GM12878 (cell line): ENCODE results near the gene RAI14. TPM values are rescaled to one million over a fixed set of nuclear protein-coding genes. Genes with fewer than 3 reads are reported as not detected.

Experiments
- ATAC-seq: fragments of 200-7000 bp; cut with Tn5 transposase; 3 replicates; pipeline ENCODE4 v1.9.1; 2020; ENCODE audit warnings: mild to moderate bottlenecking, moderate library complexity
- BruUV-seq: library from RNA; stranded (reverse); fragments of 400-500 nt; replicated peaks from 2 replicates; lab custom pipeline; 2021; lab: Mats Ljungman, UMichigan
- CTCF ChIA-PET: fragments of 300-600 bp; sonication (Branson Sonifier 250); formaldehyde crosslinking; extraction: SDS; loops from one replicate; lab custom pipeline; 2021; ENCODE audit warnings: inconsistent platforms; lab: Yijun Ruan, JAX
- POLR2A ChIA-PET: fragments of 350-600 bp; formaldehyde crosslinking; extraction: SDS; loops from one replicate; lab custom pipeline; 2021; ENCODE audit warnings: inconsistent platforms; lab: Charles Lee
- RAD21 ChIA-PET: fragments of 300-600 bp; sonication (Branson Sonifier 250); formaldehyde crosslinking; loops from one replicate; lab custom pipeline; 2023; ENCODE audit warnings: antibody characterized with exemption; ENCODE audit not compliant: unreplicated experiment; lab: Charles Lee
- SMC1A ChIA-PET: fragments of 300-600 bp; sonication (Branson Sonifier 250); formaldehyde crosslinking; loops from one replicate; lab custom pipeline; 2023; ENCODE audit not compliant: unreplicated experiment, uncharacterized antibody; lab: Charles Lee
- DNase-seq: peaks from one replicate; pipeline ENCODE4 v3.0.0-alpha.2; 2011; ENCODE audit warnings: low read depth, low spot score
- FAIRE-seq: peaks from 3 replicates; lab custom pipeline; 2011; peaks lifted over from hg19 to GRCh38; lab: Jason Lieb, UNC
- H2AFZ ChIP-seq: 2 replicates; pipeline ENCODE4 v1.6.0; 2011; ENCODE audit warnings: low read depth, low read length, control low read depth; ENCODE audit not compliant: control insufficient read depth
- H3K27ac ChIP-seq: 2 replicates; pipeline ENCODE4 v1.5.1; 2011; ENCODE audit warnings: control low read depth; ENCODE audit not compliant: control insufficient read depth, insufficient read depth
- H3K27me3 ChIP-seq, 2 experiments: replicated peaks in 1 of 2; 2 replicates each; pipeline versions ENCODE4 v1.6.0 to v1.6.1; 2011; ENCODE audit warnings: low read length in 1 of 2; ENCODE audit not compliant: control insufficient read depth in 2 of 2, insufficient read depth in 2 of 2
- H3K36me3 ChIP-seq, 2 experiments: 2 replicates each; pipeline ENCODE4 v1.5.1; 2011; ENCODE audit warnings: low read length in 1 of 2; ENCODE audit not compliant: control insufficient read depth in 2 of 2, insufficient read depth in 2 of 2
- H3K4me1 ChIP-seq: 2 replicates; pipeline ENCODE4 v1.6.1; 2011; ENCODE audit warnings: mild to moderate bottlenecking, low read length, moderate library complexity, mixed read lengths; ENCODE audit not compliant: control insufficient read depth, insufficient read depth
- H3K4me2 ChIP-seq: 2 replicates; pipeline ENCODE4 v1.6.0; 2011; ENCODE audit warnings: control low read depth; ENCODE audit not compliant: control insufficient read depth, insufficient read depth
- H3K4me3 ChIP-seq: fragments of 200-600 bp; sonication (generic); 2 replicates; pipeline ENCODE4 v1.5.1; 2016
- H3K79me2 ChIP-seq: 2 replicates; pipeline ENCODE4 v1.6.0; 2011; ENCODE audit warnings: low read length; ENCODE audit not compliant: control insufficient read depth, insufficient read depth
- H3K9ac ChIP-seq: 2 replicates; pipeline ENCODE4 v1.8.0; 2011; ENCODE audit warnings: low read length, control low read depth, mixed read lengths; ENCODE audit not compliant: control insufficient read depth, insufficient read depth
- H3K9me3 ChIP-seq: replicated peaks from 3 replicates; pipeline ENCODE4 v1.5.1; 2011; ENCODE audit warnings: mild to moderate bottlenecking, low read length; ENCODE audit not compliant: control insufficient read depth, insufficient read depth
- H4K20me1 ChIP-seq: 2 replicates; pipeline ENCODE4 v1.6.0; 2011; ENCODE audit not compliant: control insufficient read depth, insufficient read depth
- BCL3 ChIP-seq: IDR thresholded peaks from 2 replicates; pipeline ENCODE4 v1.6.1; 2011; ENCODE audit warnings: borderline replicate concordance, low read depth, mild to moderate bottlenecking, moderate library complexity, low read length; ENCODE audit not compliant: insufficient read depth, poor library complexity, severe bottlenecking
- CEBPZ ChIP-seq: fragments of 150-350 bp; IDR thresholded peaks from 2 replicates; pipeline ENCODE4 v1.6.1; 2016; ENCODE audit warnings: low read depth, low read length
- CHD2 ChIP-seq: IDR thresholded peaks from 2 replicates; pipeline ENCODE4 v1.6.1; 2011; ENCODE audit warnings: low read depth, low read length, improper control_type of control experiment, borderline replicate concordance
- EZH2 ChIP-seq: IDR thresholded peaks from 2 replicates; pipeline ENCODE4 v1.6.1; 2012; ENCODE audit warnings: low read depth, mild to moderate bottlenecking, control low read depth, inconsistent platforms, low read length, borderline replicate concordance; ENCODE audit not compliant: control insufficient read depth
- FOXK2 ChIP-seq: fragments of 450-650 bp; IDR thresholded peaks from 2 replicates; pipeline ENCODE4 v1.6.1; 2017; ENCODE audit warnings: mild to moderate bottlenecking, moderate library complexity
- RAD51 ChIP-seq: fragments of 450-650 bp; IDR thresholded peaks from 2 replicates; pipeline ENCODE4 v1.6.1; 2016; ENCODE audit warnings: moderate library complexity, mild to moderate bottlenecking, inconsistent platforms
- SREBF2 ChIP-seq: IDR thresholded peaks from 2 replicates; pipeline ENCODE4 v1.6.1; 2012; ENCODE audit warnings: mild to moderate bottlenecking, low read length
- ZNF24 ChIP-seq: fragments of 450-650 bp; IDR thresholded peaks from 2 replicates; pipeline ENCODE4 v1.6.1; 2017; ENCODE audit warnings: antibody characterized with exemption, mild to moderate bottlenecking
- ZNF592 ChIP-seq: fragments of 450-650 bp; IDR thresholded peaks from 2 replicates; pipeline ENCODE4 v1.6.1; 2017; ENCODE audit warnings: mild to moderate bottlenecking, moderate library complexity
- ZNF622 ChIP-seq: fragments of 450-650 bp; IDR thresholded peaks from 2 replicates; pipeline ENCODE4 v1.6.1; 2017; ENCODE audit warnings: mild to moderate bottlenecking, inconsistent platforms
- WGBS: methylation state at CpG from one replicate; pipeline ENCODE4 v1.1.6; 2016; ENCODE audit warnings: low lambda C conversion rate; ENCODE audit not compliant: insufficient replicate concordance, insufficient coverage; ENCODE audit errors: missing lambda C conversion rate; 5-methylcytosine and 5-hydroxymethylcytosine counted together
- in situ Hi-C: fragments of 300-500 bp; cut with MboI; formaldehyde crosslinking; loops from 9 replicates; pipeline ENCODE4 v1.14.3; 2018; ENCODE audit warnings: mixed read lengths
- intact Hi-C: fragments of 100-400 bp; cut with micrococcal nuclease; formaldehyde crosslinking; loops from one replicate; pipeline ENCODE4 v1.14.2; 2022; ENCODE audit not compliant: unreplicated experiment
- polyA plus RNA-seq, 11 experiments: library from polyadenylated mRNA; depleted of rRNA in 4 of 11; unstranded in 6 of 11; stranded (reverse) in 5 of 11; fragments of >200 nt; fragmentation: Nextera tagmentation in 4 of 11; fragmentation: Illumina TruSeq in 1 of 11; extraction: Ambion mirVana in 4 of 11; extraction: Trizol in 1 of 11; gene quantifications; 1 replicate in 1 of 11; 2 replicates in 10 of 11; pipeline versions ENCODE4 v1.2.1 to v1.2.3, GENCODE V29; 2011 to 2016; ENCODE audit warnings: inconsistent platforms in 2 of 11, missing spikeins in 2 of 11, low read depth in 1 of 11
- total RNA-seq, 4 experiments: library from RNA; depleted of rRNA in 3 of 4; stranded (reverse); fragments of >200 nt in 3 of 4; fragmentation: Illumina TruSeq in 1 of 4; extraction: Trizol in 1 of 4; gene quantifications; 2 replicates each; pipeline versions ENCODE4 v1.2.1 to v1.2.3, GENCODE V29; 2013 to 2021

The RAI14 gene
- total and polyA plus RNA-seq, 10 of the 15 experiments (the other 5 are each of a cell fraction or from before 2014, with no cell fraction given) = 0.18 to 4.6 (median 1.9) TPM

- TF ChIP-seq ZNF592 = no peak
Measured at GRCh38 chr5:34626036-34626435, 30.1 kb upstream of the RAI14 start (continued).

GRCh38 chr5:34626751-34627150 lies 29.4 kb upstream of the RAI14 start:
- POLR2A ChIA-PET = no interaction called here
- Histone ChIP-seq H3K79me2 (no peaks in the 10 kb centered on the region), H3K27me3 (no peaks in the 10 kb centered on the region), H3K27ac (no peak overlapping the region), H3K4me3 (no peak overlapping the region), H4K20me1 (no peaks in the 10 kb centered on the region), H3K9me3 (no peaks in the 10 kb centered on the region), H3K4me2 (no peak overlapping the region), H3K36me3 (no peaks in the 10 kb centered on the region), H3K9ac (no peak overlapping the region), H3K4me1 (no peaks in the 10 kb centered on the region; the same call in 1 of the 2 replicates), H2AFZ (no peak overlapping the region)
- intact Hi-C loops (no loop called here), in situ Hi-C loops (no loop called here)
- TF ChIP-seq BCL3 (no peak), CHD2 (no peak), RAD51 (no peak), ZNF24 (no peak), EZH2 (no peak), CEBPZ (no peak), FOXK2 (no peak), SREBF2 (no peak), ZNF622 (no peak)
- SMC1A ChIA-PET = interaction anchor here (0.7 kb wide), 1 partner anchor 138 kb away, joined by 3 read pairs; no protein-coding TSS in a partner anchor
- CTCF ChIA-PET = interaction anchor here (0.8 to 1.1 kb wide), 2 partner anchors 12 to 141 kb away, joined by 3 read pairs; no protein-coding TSS in a partner anchor
- WGBS = 67% methylated on average over 3 of the region's 5 CpGs
- ATAC-seq (no peak), FAIRE-seq (no peak), DNase-seq (no peak)
- RAD21 ChIA-PET = no interaction called here
- no TSS peak for BruUV-seq
